H9 (cell line): Measurements from ENCODE around the gene F11R. TPM values are rescaled to one million over a fixed set of nuclear protein-coding genes. Genes with fewer than 3 reads are reported as not detected.

Experiments used
- DNase-seq: peaks from one replicate; pipeline ENCODE4 v3.0.0-alpha.2; 2017
- H2AFZ ChIP-seq: one replicate; pipeline ENCODE4 v1.6.1; 2013; ENCODE audit warnings: mild to moderate bottlenecking, low read length, control low read depth, moderate library complexity
- H2AK5ac ChIP-seq: 2 replicates; pipeline ENCODE4 v1.6.1; 2013; ENCODE audit warnings: low read length, control low read depth, mixed read lengths; ENCODE audit not compliant: insufficient read length
- H2BK120ac ChIP-seq: one replicate; pipeline ENCODE4 v1.6.1; 2013; ENCODE audit warnings: low read depth, mild to moderate bottlenecking, low read length, control low read depth, inconsistent platforms; ENCODE audit not compliant: poor library complexity, severe bottlenecking
- H2BK12ac ChIP-seq: 2 replicates; pipeline ENCODE4 v1.6.1; 2013; ENCODE audit warnings: low read length, control low read depth, mixed read lengths, low read depth; ENCODE audit not compliant: insufficient read length
- H2BK15ac ChIP-seq: 2 replicates; pipeline ENCODE4 v1.6.1; 2013; ENCODE audit warnings: low read depth, low read length, control low read depth
- H2BK20ac ChIP-seq: one replicate; pipeline ENCODE4 v1.6.1; 2013; ENCODE audit warnings: low read depth, mild to moderate bottlenecking, low read length, control low read depth, inconsistent platforms; ENCODE audit not compliant: poor library complexity, severe bottlenecking
- H2BK5ac ChIP-seq: 2 replicates; pipeline ENCODE4 v1.6.1; 2013; ENCODE audit warnings: low read length, control low read depth, mixed read lengths; ENCODE audit not compliant: insufficient read length
- H3K14ac ChIP-seq: 2 replicates; pipeline ENCODE4 v1.6.1; 2013; ENCODE audit warnings: low read length, control low read depth; ENCODE audit not compliant: insufficient read depth
- H3K18ac ChIP-seq: 2 replicates; pipeline ENCODE4 v1.6.1; 2013; ENCODE audit warnings: low read depth, mild to moderate bottlenecking, mixed read lengths, low read length, control low read depth; ENCODE audit not compliant: insufficient read length
- H3K23ac ChIP-seq: 2 replicates; pipeline ENCODE4 v1.6.1; 2013; ENCODE audit warnings: low read length, control low read depth, mixed read lengths, low read depth; ENCODE audit not compliant: insufficient read length
- H3K23me2 ChIP-seq: 2 replicates; pipeline ENCODE4 v1.6.1; 2013; ENCODE audit warnings: low read depth, mild to moderate bottlenecking, mixed read lengths, low read length, control low read depth; ENCODE audit not compliant: insufficient read length, poor library complexity, severe bottlenecking
- H3K27ac ChIP-seq: 2 replicates; pipeline ENCODE4 v1.5.1; 2013; ENCODE audit warnings: low read length, control low read depth, mixed read lengths, low read depth; ENCODE audit not compliant: insufficient read length
- H3K27me3 ChIP-seq: 2 replicates; pipeline ENCODE4 v1.6.1; 2013; ENCODE audit warnings: low read length, control low read depth, inconsistent platforms; ENCODE audit not compliant: insufficient read depth
- H3K4ac ChIP-seq: 2 replicates; pipeline ENCODE4 v1.6.1; 2013; ENCODE audit warnings: low read depth, mild to moderate bottlenecking, control low read depth, inconsistent platforms, low read length, moderate library complexity
- H3K4me1 ChIP-seq: 2 replicates; pipeline ENCODE4 v1.6.1; 2013; ENCODE audit warnings: low read length, control low read depth, inconsistent platforms; ENCODE audit not compliant: insufficient read depth
- H3K4me2 ChIP-seq: 2 replicates; pipeline ENCODE4 v1.6.1; 2013; ENCODE audit warnings: low read length, control low read depth, mixed read lengths; ENCODE audit not compliant: insufficient read length, insufficient read depth
- H3K56ac ChIP-seq: 2 replicates; pipeline ENCODE4 v1.6.1; 2013; ENCODE audit warnings: low read depth, mild to moderate bottlenecking, mixed read lengths, low read length, control low read depth; ENCODE audit not compliant: insufficient read length
- H3K79me1 ChIP-seq: 2 replicates; pipeline ENCODE4 v1.6.1; 2013; ENCODE audit warnings: low read depth, mild to moderate bottlenecking, moderate library complexity, low read length, control low read depth, inconsistent platforms; ENCODE audit not compliant: insufficient read depth, poor library complexity, severe bottlenecking
- H3K79me2 ChIP-seq: 2 replicates; pipeline ENCODE4 v1.6.1; 2013; ENCODE audit warnings: low read length, control low read depth, inconsistent platforms; ENCODE audit not compliant: insufficient read depth
- H3K9ac ChIP-seq: 2 replicates; pipeline ENCODE4 v1.6.1; 2013; ENCODE audit warnings: low read length, control low read depth, mixed read lengths; ENCODE audit not compliant: insufficient read length; ENCODE audit errors: extremely low read depth
- H3K9me3 ChIP-seq: one replicate; pipeline ENCODE4 v1.6.1; 2013; ENCODE audit warnings: low read depth, low read length, inconsistent platforms; ENCODE audit not compliant: control insufficient read depth
- H3T11ph ChIP-seq: one replicate; pipeline ENCODE4 v1.6.1; 2013; ENCODE audit warnings: mild to moderate bottlenecking, low read length, control low read depth, inconsistent platforms
- H4K20me1 ChIP-seq: one replicate; pipeline ENCODE4 v1.6.1; 2013; ENCODE audit not compliant: control insufficient read depth, insufficient read length, insufficient read depth
- H4K5ac ChIP-seq: 2 replicates; pipeline ENCODE4 v1.6.1; 2013; ENCODE audit warnings: low read depth, mild to moderate bottlenecking, mixed read lengths, low read length, control low read depth; ENCODE audit not compliant: insufficient read length
- H4K8ac ChIP-seq: replicated peaks from 2 replicates; pipeline ENCODE4 v1.6.1; 2013; ENCODE audit warnings: low read length, control low read depth, mixed read lengths, low read depth; ENCODE audit not compliant: insufficient read length
- H4K91ac ChIP-seq: 2 replicates; pipeline ENCODE4 v1.6.1; 2013; ENCODE audit warnings: low read depth, mild to moderate bottlenecking, moderate library complexity, mixed read lengths, low read length, control low read depth; ENCODE audit not compliant: insufficient read length
- H3K27ac Mint-ChIP-seq, 3 experiments: 2 replicates in 2 of 3; 3 replicates in 1 of 3; pipeline ENCODE4 v1.8.0; 2020 to 2021; ENCODE audit warnings: mixed read lengths in 3 of 3, mild to moderate bottlenecking in 1 of 3, moderate library complexity in 1 of 3
- H3K27me3 Mint-ChIP-seq: 2 replicates; pipeline ENCODE4 v1.8.0; 2021; ENCODE audit warnings: low read depth, mild to moderate bottlenecking, moderate library complexity, mixed read lengths
- H3K36me3 Mint-ChIP-seq, 3 experiments: 2 replicates in 2 of 3; 3 replicates in 1 of 3; pipeline ENCODE4 v1.8.0; 2020 to 2021; ENCODE audit warnings: low read depth in 3 of 3, mixed read lengths in 3 of 3; ENCODE audit not compliant: insufficient read depth in 1 of 3
- H3K4me1 Mint-ChIP-seq, 2 experiments: 2 replicates each; pipeline ENCODE4 v1.8.0; 2020; ENCODE audit warnings: mixed read lengths in 2 of 2
- H3K4me3 Mint-ChIP-seq, 2 experiments: 2 replicates in 1 of 2; 3 replicates in 1 of 2; pipeline ENCODE4 v1.8.0; 2020 to 2021; ENCODE audit warnings: mild to moderate bottlenecking in 2 of 2, mixed read lengths in 2 of 2, moderate library complexity in 1 of 2
- H3K9me3 Mint-ChIP-seq, 2 experiments: 2 replicates in 1 of 2; 3 replicates in 1 of 2; pipeline ENCODE4 v1.8.0; 2020; ENCODE audit warnings: mild to moderate bottlenecking in 2 of 2, mixed read lengths in 2 of 2, moderate library complexity in 1 of 2
- CTCF ChIP-seq: fragments of 200-600 bp; sonication (generic); conservative IDR thresholded peaks from 3 replicates; pipeline ENCODE4 v1.8.0; 2021; ENCODE audit warnings: antibody characterized with exemption, mild to moderate bottlenecking
- WGBS: extraction: QIAGEN DNeasy Blood & Tissue Kit; methylation state at CpG from one replicate; pipeline ENCODE4 v1.1.7; 2013; ENCODE audit warnings: missing lambda C conversion rate, low lambda C conversion rate, mixed read lengths; ENCODE audit not compliant: insufficient read length; ENCODE audit errors: extremely low coverage; 5-methylcytosine and 5-hydroxymethylcytosine counted together
- total RNA-seq: library from RNA; stranded (reverse); gene quantifications from 2 replicates; pipeline ENCODE4 v1.2.1, GENCODE V29; 2021

The F11R gene
- total RNA-seq, 1 experiment from 2014 or later = 174 TPM

- no peak overlapping the region for H3K14ac ChIP-seq
- no peak overlapping the region for H2BK5ac ChIP-seq
- no peak overlapping the region for H3K23ac ChIP-seq
- no peak for DNase-seq
- H3K4me3 Mint-ChIP-seq = no peak overlapping the region
- no peak overlapping the region for H4K91ac ChIP-seq
- H3K9ac ChIP-seq = no peak overlapping the region
- no peaks in the 10 kb centered on the region for H3K79me1 ChIP-seq
- TF ChIP-seq CTCF = no peak
- H2AK5ac ChIP-seq = no peak overlapping the region
- no peak overlapping the region for H3K27ac ChIP-seq
- peaks cover 31 to 73% (median 71%) of the 10 kb centered on the region in 3 experiments; a peak in 6 of 7 replicates for H3K36me3 Mint-ChIP-seq
- H3K56ac ChIP-seq = no peak overlapping the region
- H3K9me3 ChIP-seq = no peaks in the 10 kb centered on the region
- no peaks in the 10 kb centered on the region for H3K27me3 ChIP-seq
- no peak overlapping the region for H2BK20ac ChIP-seq
- no peak overlapping the region for H2BK15ac ChIP-seq
- peaks cover 3% of the 10 kb centered on the region in 2 experiments; a peak in 1 of 4 replicates for H3K4me1 Mint-ChIP-seq
- no peak overlapping the region for H3K18ac ChIP-seq
- no peak overlapping the region for H3K4ac ChIP-seq
- no CpG with 5 or more reads among the region's 5 CpGs for WGBS
- H3K4me1 ChIP-seq = no peaks in the 10 kb centered on the region
- no peaks in the 10 kb centered on the region for H3K23me2 ChIP-seq
- H2BK12ac ChIP-seq = no peak overlapping the region
- no peaks in the 10 kb centered on the region; the same call in 1 of the 2 replicates for H3K79me2 ChIP-seq
- H4K5ac ChIP-seq = no peak overlapping the region
- no peak overlapping the region for H3T11ph ChIP-seq
- H3K27ac Mint-ChIP-seq = no peak overlapping the region; a peak in 1 of 7 replicates
- peaks cover 3% of the 10 kb centered on the region for H4K20me1 ChIP-seq
- no peak overlapping the region for H2BK120ac ChIP-seq
- no peaks in the 10 kb centered on the region for H3K9me3 Mint-ChIP-seq
- no peak overlapping the region for H4K8ac ChIP-seq
- no peak overlapping the region for H3K4me2 ChIP-seq
- no peaks in the 10 kb centered on the region for H3K27me3 Mint-ChIP-seq
- H2AFZ ChIP-seq = no peak overlapping the region
Measured at GRCh38 chr1:160999376-160999775, 21.6 kb downstream of the F11R start.
